Uterus (tissue), 2 donors: ENCODE results near the gene ING3.

Source experiments
- POLR2A ChIP-seq, 2 donors: fragments of 450-650 bp; IDR thresholded peaks; one replicate each; pipeline ENCODE4 v1.6.1; 2016; ENCODE audit warnings: antibody characterized with exemption in 2 of 2, mild to moderate bottlenecking in 1 of 2, moderate library complexity in 1 of 2
- TF ChIP-seq, protein P1 (sequence below), 4 experiments: fragments of 200-600 bp in 2 of 4; fragments of 450-650 bp in 2 of 4; sonication (generic) in 2 of 4; IDR thresholded peaks; one replicate each; pipeline ENCODE4 v1.5.1; 2016 to 2019; ENCODE audit warnings: antibody characterized with exemption in 4 of 4, mild to moderate bottlenecking in 2 of 4, moderate library complexity in 1 of 4

DNA sequence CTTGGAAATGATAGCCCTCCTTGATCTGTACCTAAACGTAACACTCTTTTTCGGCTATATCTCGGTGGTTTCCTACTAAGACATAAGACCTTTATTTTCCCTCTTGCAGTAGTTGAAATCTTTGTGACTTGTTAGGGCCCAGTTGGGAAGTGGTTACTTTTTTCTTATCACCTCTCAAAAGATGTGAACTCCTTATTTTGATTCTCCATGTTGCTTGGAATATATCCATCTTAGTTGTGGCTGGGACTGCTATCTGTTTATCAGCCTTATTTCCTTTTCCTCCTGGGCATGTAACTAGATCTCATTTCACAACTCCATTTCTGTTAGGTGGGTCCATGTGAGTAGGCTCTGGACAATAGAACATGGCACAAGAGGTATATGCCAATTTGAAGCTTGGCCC, 33.8 kb downstream of the ING3 start:
- TF ChIP-seq, protein P1, sequence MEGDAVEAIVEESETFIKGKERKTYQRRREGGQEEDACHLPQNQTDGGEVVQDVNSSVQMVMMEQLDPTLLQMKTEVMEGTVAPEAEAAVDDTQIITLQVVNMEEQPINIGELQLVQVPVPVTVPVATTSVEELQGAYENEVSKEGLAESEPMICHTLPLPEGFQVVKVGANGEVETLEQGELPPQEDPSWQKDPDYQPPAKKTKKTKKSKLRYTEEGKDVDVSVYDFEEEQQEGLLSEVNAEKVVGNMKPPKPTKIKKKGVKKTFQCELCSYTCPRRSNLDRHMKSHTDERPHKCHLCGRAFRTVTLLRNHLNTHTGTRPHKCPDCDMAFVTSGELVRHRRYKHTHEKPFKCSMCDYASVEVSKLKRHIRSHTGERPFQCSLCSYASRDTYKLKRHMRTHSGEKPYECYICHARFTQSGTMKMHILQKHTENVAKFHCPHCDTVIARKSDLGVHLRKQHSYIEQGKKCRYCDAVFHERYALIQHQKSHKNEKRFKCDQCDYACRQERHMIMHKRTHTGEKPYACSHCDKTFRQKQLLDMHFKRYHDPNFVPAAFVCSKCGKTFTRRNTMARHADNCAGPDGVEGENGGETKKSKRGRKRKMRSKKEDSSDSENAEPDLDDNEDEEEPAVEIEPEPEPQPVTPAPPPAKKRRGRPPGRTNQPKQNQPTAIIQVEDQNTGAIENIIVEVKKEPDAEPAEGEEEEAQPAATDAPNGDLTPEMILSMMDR (IDR thresholded peaks at IDR 0.05), result no peak
- no peak for TF ChIP-seq POLR2A (IDR thresholded peaks at IDR 0.05)
